Activated T-cell treated with anti-CD3 and anti-CD28 coated beads for 1 hour (primary cell): Measurements from ENCODE around the gene CCL2.

Experiments
- DNase-seq: peaks from one replicate; pipeline ENCODE4 v3.0.0-alpha.2; 2020; ENCODE audit warnings: low read depth

Gene CCL2

GRCh38 chr17:34265711-34266110, 10.6 kb downstream of the CCL2 start:
- DNase-seq: no peak

GRCh38 chr17:34269969-34270368, 14.9 kb downstream of the CCL2 start, which contains the start of gene CCL7:
CCL7 (plus strand) TSS chr17:34270221; CDS start chr17:34270291, 70 bp downstream.
- no peak for DNase-seq

GRCh38 chr17:34275881-34276280, 20.8 kb downstream of the CCL2 start:
- DNase-seq: no peak

GRCh38 chr17:34276826-34277225, 21.7 kb downstream of the CCL2 start:
- no peak for DNase-seq

GRCh38 chr17:34283571-34283970, 28.5 kb downstream of the CCL2 start:
- DNase-seq: no peak

GRCh38 chr17:34285286-34285792, 30.3 kb downstream of the CCL2 start, which contains the start of gene CCL11:
CCL11 (plus strand) TSS chr17:34285742; CDS start chr17:34285809, 67 bp downstream.
- DNase-seq: no peak

GRCh38 chr17:34287875-34288274, 32.8 kb downstream of the CCL2 start:
- no peak for DNase-seq

GRCh38 chr17:34290586-34290985, 35.5 kb downstream of the CCL2 start:
- no peak for DNase-seq

- DNase-seq: no peak
Observed at GRCh38 chr17:34291721-34292348, 36.8 kb downstream of the CCL2 start.

- no peak for DNase-seq
Observed at GRCh38 chr17:34299027-34299426, 43.9 kb downstream of the CCL2 start.

GRCh38 chr17:34299956-34300577, 45.0 kb downstream of the CCL2 start:
- DNase-seq: no peak

GRCh38 chr17:34300652-34301370, 45.7 kb downstream of the CCL2 start:
- no peak for DNase-seq

- no peak for DNase-seq
Observed at GRCh38 chr17:34301986-34302385, 46.9 kb downstream of the CCL2 start.

GRCh38 chr17:34302636-34303035, 47.6 kb downstream of the CCL2 start:
- no peak for DNase-seq

- no peak for DNase-seq
Observed at GRCh38 chr17:34303606-34304005, 48.5 kb downstream of the CCL2 start.

GRCh38 chr17:34305061-34305460, 50.0 kb downstream of the CCL2 start:
- no peak for DNase-seq

GRCh38 chr17:34305606-34306005, 50.5 kb downstream of the CCL2 start:
- no peak for DNase-seq

- DNase-seq: no peak
Observed at GRCh38 chr17:34306466-34306865, 51.4 kb downstream of the CCL2 start.
